Naive thymus-derived CD4-positive, alpha-beta T cell (primary cell): Measurements from ENCODE around the gene BHLHA15. TPM values are rescaled to one million over a fixed set of nuclear protein-coding genes. Genes with fewer than 3 reads are reported as not detected.

Source experiments
- ATAC-seq: fragments of 150-1000 bp; cut with Tn5 transposase; 2 replicates; pipeline ENCODE4 v1.10.0; 2021; ENCODE audit warnings: mild to moderate bottlenecking, moderate library complexity
- CTCF ChIA-PET: fragments of 350-600 bp; sonication (Branson Sonifier 250); formaldehyde crosslinking; loops from one replicate; lab custom pipeline; 2021; ENCODE audit warnings: antibody characterized with exemption; lab: Charles Lee
- POLR2A ChIA-PET: fragments of 350-600 bp; sonication (Branson Sonifier 250); formaldehyde crosslinking; loops from one replicate; lab custom pipeline; 2021; ENCODE audit warnings: antibody characterized with exemption, inconsistent platforms; lab: Charles Lee
- DNase-seq, 9 donors: peaks; one replicate each; pipeline versions ENCODE4 v3.0.0 to v3.0.0-alpha.2; 2020 to 2022; ENCODE audit warnings: mixed read lengths in 1 of 9
- H3K27ac ChIP-seq: one replicate; pipeline ENCODE4 v1.7.0; 2013; ENCODE audit warnings: mild to moderate bottlenecking, low read depth, low read length, moderate library complexity
- H3K27me3 ChIP-seq, 2 donors: one replicate each; pipeline ENCODE4 v1.7.0; 2013; ENCODE audit warnings: low read length in 2 of 2, mild to moderate bottlenecking in 2 of 2, moderate library complexity in 2 of 2; ENCODE audit not compliant: control insufficient read depth in 2 of 2, insufficient read depth in 2 of 2
- H3K36me3 ChIP-seq, 3 experiments: 1 replicate in 2 of 3; 2 replicates in 1 of 3; pipeline ENCODE4 v1.7.0; 2013; ENCODE audit warnings: low read length in 3 of 3, mild to moderate bottlenecking in 3 of 3, moderate library complexity in 1 of 3; ENCODE audit not compliant: insufficient read depth in 3 of 3, control insufficient read depth in 2 of 3
- H3K4me1 ChIP-seq, 2 donors: one replicate each; pipeline ENCODE4 v1.7.0; 2013; ENCODE audit warnings: low read length in 2 of 2, mild to moderate bottlenecking in 2 of 2, moderate library complexity in 1 of 2; ENCODE audit not compliant: control insufficient read depth in 2 of 2, insufficient read depth in 2 of 2
- H3K4me3 ChIP-seq: 2 replicates; pipeline ENCODE4 v1.7.0; 2013; ENCODE audit warnings: mild to moderate bottlenecking, low read length
- H3K9me3 ChIP-seq, 3 experiments: 1 replicate in 2 of 3; 2 replicates in 1 of 3; pipeline ENCODE4 v1.7.0; 2013; ENCODE audit warnings: low read length in 3 of 3; ENCODE audit not compliant: control insufficient read depth in 2 of 3
- H3K27ac Mint-ChIP-seq, 9 donors: one replicate each; pipeline ENCODE4 v1.8.0; 2020 to 2022; ENCODE audit warnings: mixed read lengths in 9 of 9, mild to moderate bottlenecking in 8 of 9, moderate library complexity in 5 of 9, inconsistent platforms in 2 of 9
- H3K27me3 Mint-ChIP-seq, 5 donors: one replicate each; pipeline ENCODE4 v1.8.0; 2021 to 2022; ENCODE audit warnings: mixed read lengths in 5 of 5, mild to moderate bottlenecking in 1 of 5
- H3K36me3 Mint-ChIP-seq, 5 donors: one replicate each; pipeline ENCODE4 v1.8.0; 2020 to 2022; ENCODE audit warnings: mixed read lengths in 5 of 5, mild to moderate bottlenecking in 3 of 5, inconsistent platforms in 1 of 5
- H3K4me1 Mint-ChIP-seq, 7 donors: one replicate each; pipeline ENCODE4 v1.8.0; 2020 to 2022; ENCODE audit warnings: mixed read lengths in 7 of 7, mild to moderate bottlenecking in 3 of 7, inconsistent platforms in 1 of 7
- H3K4me3 Mint-ChIP-seq, 10 donors: one replicate each; pipeline ENCODE4 v1.8.0; 2020 to 2022; ENCODE audit warnings: mild to moderate bottlenecking in 10 of 10, mixed read lengths in 10 of 10, moderate library complexity in 6 of 10, inconsistent platforms in 2 of 10
- H3K9me3 Mint-ChIP-seq, 11 donors: one replicate each; pipeline ENCODE4 v1.8.0; 2020 to 2022; ENCODE audit warnings: mixed read lengths in 11 of 11, mild to moderate bottlenecking in 4 of 11, inconsistent platforms in 1 of 11, moderate library complexity in 1 of 11
- intact Hi-C, 2 donors: fragments of 100-400 bp; cut with micrococcal nuclease; formaldehyde crosslinking; loops; one replicate each; pipeline ENCODE4 v1.15.1; 2023
- polyA plus RNA-seq, 2 donors: library from polyadenylated mRNA; unstranded; fragments of 300-500 nt; fragmentation: Illumina TruSeq; gene quantifications; one replicate each; pipeline ENCODE4 v1.2.3, GENCODE V29; 2021
- total RNA-seq, 6 experiments: library from RNA in 5 of 6; stranded (reverse) in 5 of 6; gene quantifications; 1 replicate in 5 of 6; 2 replicates in 1 of 6; pipeline ENCODE4 v1.2.3 and lab custom pipeline; 2021 to 2026

BHLHA15 gene
- total and polyA plus RNA-seq, 7 experiments from 2014 or later, result 0.39 to 0.80 TPM; not detected in 5

DNA sequence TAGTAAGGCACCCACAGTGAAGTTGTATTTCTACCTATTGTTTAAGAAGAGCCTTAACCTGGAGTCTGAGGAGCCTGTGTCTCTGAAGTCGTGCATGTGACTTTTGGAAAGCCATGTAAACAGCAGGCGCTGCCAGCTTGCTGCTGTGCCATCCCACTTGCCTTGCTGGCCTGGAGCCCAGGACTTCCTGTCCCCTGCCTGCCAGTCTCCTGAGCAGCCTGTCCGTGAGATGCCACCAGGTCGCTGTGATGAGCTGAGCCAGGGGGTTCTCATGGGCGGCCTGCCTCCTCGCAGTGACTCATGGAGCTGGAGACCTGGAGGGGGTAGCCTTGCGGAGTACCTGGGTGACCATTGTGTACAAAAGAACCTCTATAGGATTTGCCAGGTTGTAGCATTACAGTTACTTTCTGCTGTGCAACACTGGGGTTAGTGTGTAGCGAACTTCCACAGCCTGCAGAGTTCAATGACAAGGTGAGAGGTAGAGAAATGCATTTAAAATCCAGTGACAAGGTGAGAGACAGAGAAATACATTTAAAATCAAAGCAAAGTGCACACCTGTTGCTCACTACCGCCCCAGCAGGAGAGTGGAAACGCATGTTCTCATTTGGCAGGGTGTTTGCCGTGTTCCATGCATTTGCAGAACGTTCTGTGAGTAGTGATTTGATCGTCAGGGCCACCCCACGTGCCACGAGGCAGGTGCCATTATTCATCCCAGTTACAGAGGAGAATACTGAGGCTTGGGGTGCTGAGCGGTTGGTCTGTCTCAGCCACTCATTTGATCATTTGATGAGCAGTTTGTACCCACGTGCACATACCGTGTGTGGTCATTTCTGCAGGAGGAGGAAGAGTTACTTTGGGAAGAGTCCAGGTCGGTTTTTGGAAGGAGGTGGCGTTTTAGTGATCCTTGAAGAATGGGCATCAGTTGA lies 36.6 kb upstream of the BHLHA15 start:
- POLR2A ChIA-PET, result interaction anchor here (0.6 kb wide), 1 partner anchor 65 kb away, joined by 5 read pairs; no protein-coding TSS in a partner anchor
- DNase-seq, result no peak
- no peaks in the 10 kb centered on the region for H3K27me3 Mint-ChIP-seq
- no peak overlapping the region for H3K4me3 Mint-ChIP-seq
- intact Hi-C loops, result no loop called here
- Histone ChIP-seq H3K9me3 (no peaks in the 10 kb centered on the region), H3K4me1 (no peaks in the 10 kb centered on the region), H3K36me3 (peaks cover 0 to 53% (median 8%) of the 10 kb centered on the region in 3 experiments), H3K27me3 (no peaks in the 10 kb centered on the region), H3K4me3 (no peak overlapping the region), H3K27ac (no peak overlapping the region)
- H3K9me3 Mint-ChIP-seq, result peaks cover 0 to 2% (median 0%) of the 10 kb centered on the region in 11 donors
- peaks cover 0 to 5% (median 3%) of the 10 kb centered on the region in 7 donors for H3K4me1 Mint-ChIP-seq
- CTCF ChIA-PET, result interaction anchor here (1.0 to 1.2 kb wide), 2 partner anchors 8 to 69 kb away, joined by 3 read pairs; no protein-coding TSS in a partner anchor
- H3K27ac Mint-ChIP-seq, result no peak overlapping the region
- H3K36me3 Mint-ChIP-seq, result peaks cover 0 to 37% (median 14%) of the 10 kb centered on the region in 5 donors
- no peak for ATAC-seq

DNA sequence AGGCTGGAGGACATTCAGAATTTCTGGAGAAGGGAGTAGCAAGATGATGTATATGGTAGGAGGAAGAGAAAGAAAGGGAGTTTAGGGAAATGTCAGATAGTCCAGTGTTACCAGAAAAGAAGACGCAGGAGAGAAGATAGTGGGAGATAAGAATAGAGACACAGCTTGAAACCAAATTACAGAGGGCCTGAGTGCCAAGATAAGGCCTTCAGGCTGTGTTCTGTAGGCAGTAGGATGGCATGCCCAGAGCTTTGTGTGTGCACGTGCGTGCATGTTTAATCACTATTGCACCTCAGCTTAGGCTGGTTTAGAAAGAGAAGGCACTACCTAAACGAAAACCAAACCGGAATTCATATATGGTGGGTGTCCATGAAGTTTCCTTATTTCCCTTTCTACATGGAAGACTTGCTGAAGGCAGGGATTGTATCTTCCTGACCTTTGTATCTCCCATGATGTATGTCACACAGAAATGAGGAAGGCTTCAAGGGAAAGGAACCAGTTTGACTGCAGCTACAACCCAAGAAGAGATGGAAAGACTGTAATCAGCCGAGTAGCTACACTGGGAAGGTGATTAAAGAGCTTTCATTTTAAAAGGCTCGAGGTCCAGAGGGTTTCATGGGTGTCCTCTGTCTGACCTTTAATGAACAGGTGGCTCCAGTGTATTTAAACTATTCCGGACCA lies 35.8 kb upstream of the BHLHA15 start:
- Mint-ChIP-seq H3K27me3 (no peaks in the 10 kb centered on the region), H3K9me3 (peaks cover 0 to 2% (median 0%) of the 10 kb centered on the region in 11 donors), H3K36me3 (peaks cover 0 to 38% (median 15%) of the 10 kb centered on the region in 5 donors), H3K4me3 (no peak overlapping the region), H3K4me1 (peaks cover 0 to 5% (median 0%) of the 10 kb centered on the region in 7 donors), H3K27ac (no peak overlapping the region)
- CTCF ChIA-PET, result interaction anchor here (1.0 kb wide), 1 partner anchor 9 kb away, joined by 3 read pairs; no protein-coding TSS in a partner anchor
- intact Hi-C loops, result no loop called here
- Histone ChIP-seq H3K9me3 (no peaks in the 10 kb centered on the region), H3K27ac (no peak overlapping the region), H3K36me3 (peaks cover 0 to 56% (median 8%) of the 10 kb centered on the region in 3 experiments), H3K4me3 (no peak overlapping the region), H3K27me3 (no peaks in the 10 kb centered on the region), H3K4me1 (no peaks in the 10 kb centered on the region)
- ATAC-seq (no peak), DNase-seq (no peak)
- POLR2A ChIA-PET, result no interaction called here

DNA sequence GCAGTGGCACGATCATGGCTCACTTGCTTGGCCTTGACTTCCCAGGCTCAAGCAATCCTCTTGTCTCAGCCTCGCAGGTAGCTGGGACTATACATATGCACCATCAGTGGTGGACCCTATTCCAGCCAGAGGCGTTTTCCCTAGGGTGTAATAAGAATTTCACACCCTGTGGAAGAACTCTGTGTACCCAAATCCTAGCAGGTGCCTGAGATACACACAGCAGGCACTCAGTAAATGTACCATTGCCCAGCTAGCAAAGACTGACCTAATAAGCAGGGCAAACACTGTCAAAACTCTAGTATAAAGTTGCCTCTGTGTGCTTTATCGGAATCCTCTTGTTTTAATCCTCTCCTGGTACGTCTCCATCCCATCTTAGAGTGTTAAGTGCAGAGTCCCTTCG lies 33.7 kb upstream of the BHLHA15 start:
- Histone ChIP-seq H3K4me3 (no peak overlapping the region), H3K9me3 (no peaks in the 10 kb centered on the region), H3K27ac (no peak overlapping the region), H3K4me1 (no peaks in the 10 kb centered on the region), H3K27me3 (no peaks in the 10 kb centered on the region), H3K36me3 (peaks cover 0 to 41% (median 4%) of the 10 kb centered on the region in 3 experiments)
- ChIA-PET POLR2A (interaction anchor here (0.7 kb wide), 1 partner anchor 80 kb away, joined by 3 read pairs; no protein-coding TSS in a partner anchor), CTCF (interaction anchor here (1.9 kb wide), 1 partner anchor 9 kb away, joined by 9 read pairs; no protein-coding TSS in a partner anchor)
- Mint-ChIP-seq H3K36me3 (peaks cover 0 to 39% (median 17%) of the 10 kb centered on the region in 5 donors), H3K27ac (no peak overlapping the region), H3K4me1 (peaks cover 0 to 10% (median 0%) of the 10 kb centered on the region in 7 donors), H3K4me3 (no peak overlapping the region), H3K9me3 (peaks cover 0 to 2% (median 0%) of the 10 kb centered on the region in 11 donors), H3K27me3 (no peaks in the 10 kb centered on the region)
- ATAC-seq (no peak), DNase-seq (no peak)
- intact Hi-C loops, result no loop called here

DNA sequence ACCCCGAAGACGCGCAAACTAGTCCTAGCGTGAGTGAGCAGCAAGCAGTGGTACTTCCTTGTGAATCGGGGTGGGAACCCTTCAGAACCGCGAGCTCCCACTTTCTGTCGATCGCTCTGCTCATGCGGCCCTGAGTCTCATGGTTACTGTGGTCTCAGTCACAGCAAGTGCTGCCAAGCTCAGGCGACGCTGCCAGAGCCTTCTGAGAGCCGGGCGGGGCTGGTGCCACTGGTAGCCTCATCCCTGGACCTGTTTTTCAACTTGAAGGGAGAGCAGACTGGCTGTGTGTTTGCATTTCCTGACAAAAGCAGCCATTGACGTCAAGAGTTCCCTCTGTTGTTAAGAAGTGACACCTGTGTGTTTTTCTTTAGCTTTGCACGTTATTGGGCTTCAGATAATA lies 32.9 kb upstream of the BHLHA15 start:
- Histone ChIP-seq H3K4me1 (no peaks in the 10 kb centered on the region), H3K36me3 (peaks cover 0 to 37% (median 4%) of the 10 kb centered on the region in 3 experiments), H3K27me3 (no peaks in the 10 kb centered on the region), H3K27ac (no peak overlapping the region), H3K4me3 (no peak overlapping the region), H3K9me3 (no peaks in the 10 kb centered on the region)
- Mint-ChIP-seq H3K36me3 (peaks cover 2 to 41% (median 17%) of the 10 kb centered on the region in 5 donors), H3K4me1 (peaks cover 0 to 10% (median 0%) of the 10 kb centered on the region in 7 donors), H3K27ac (no peak overlapping the region), H3K27me3 (no peaks in the 10 kb centered on the region), H3K4me3 (no peak overlapping the region), H3K9me3 (peaks cover 0 to 2% (median 0%) of the 10 kb centered on the region in 11 donors)
- ATAC-seq (no peak), DNase-seq (no peak)
- CTCF ChIA-PET, result interaction anchor here (0.5 to 1.9 kb wide), 3 partner anchors 10 to 156 kb away, joined by 3 to 9 read pairs (median 3); no protein-coding TSS in a partner anchor
- intact Hi-C loops, result no loop called here
- POLR2A ChIA-PET, result no interaction called here

DNA sequence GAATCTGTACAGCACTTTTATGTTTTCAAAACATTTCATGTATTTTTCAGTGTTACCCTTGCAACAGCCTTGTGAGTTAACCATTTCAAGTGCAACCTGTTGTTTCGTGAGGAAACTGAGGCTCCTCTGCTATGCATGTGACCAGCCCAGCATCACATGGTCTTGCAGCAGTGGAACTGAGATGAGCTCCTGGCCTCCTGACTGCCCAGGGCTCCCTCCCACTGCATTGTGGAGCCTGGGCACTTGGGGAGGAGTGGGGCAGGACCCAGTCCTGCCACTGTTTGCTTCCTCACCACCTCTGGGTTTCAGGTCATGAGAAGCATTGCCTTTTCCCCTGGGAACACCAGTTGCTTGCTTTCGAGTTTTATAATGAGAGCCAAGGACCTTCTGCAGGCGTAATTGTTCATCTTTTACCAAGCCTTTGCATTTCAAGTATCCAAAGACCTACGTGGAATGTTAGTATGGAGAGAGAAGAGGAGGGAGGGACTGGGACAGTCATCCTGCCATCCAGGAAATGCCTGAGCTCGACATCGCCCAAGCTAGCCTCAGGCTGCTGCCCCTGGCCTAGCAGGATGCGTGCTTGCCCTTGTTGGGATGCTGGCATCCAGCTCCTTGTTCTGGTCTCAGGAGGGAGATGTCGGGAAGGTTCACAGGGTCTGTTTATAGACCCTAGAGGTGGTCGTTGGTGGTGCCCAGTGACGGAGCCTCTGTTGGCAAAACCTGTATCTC lies 32.3 kb upstream of the BHLHA15 start:
- Mint-ChIP-seq H3K27ac (no peak overlapping the region), H3K27me3 (no peaks in the 10 kb centered on the region), H3K4me3 (no peak overlapping the region), H3K9me3 (peaks cover 0 to 2% (median 0%) of the 10 kb centered on the region in 11 donors), H3K4me1 (peaks cover 0 to 10% (median 0%) of the 10 kb centered on the region in 7 donors), H3K36me3 (peaks cover 2 to 41% (median 17%) of the 10 kb centered on the region in 5 donors)
- H3K4me1 ChIP-seq, result no peaks in the 10 kb centered on the region
- peaks cover 0 to 37% (median 4%) of the 10 kb centered on the region in 3 experiments for H3K36me3 ChIP-seq
- no peaks in the 10 kb centered on the region for H3K9me3 ChIP-seq
- no peak overlapping the region for H3K4me3 ChIP-seq
- ChIA-PET POLR2A (no interaction called here), CTCF (interaction anchor here (0.5 to 2.6 kb wide), 4 partner anchors 10 to 157 kb away, joined by 3 to 13 read pairs (median 6); no protein-coding TSS in a partner anchor)
- ATAC-seq (no peak), DNase-seq (no peak)
- H3K27me3 ChIP-seq, result no peaks in the 10 kb centered on the region
- no peak overlapping the region for H3K27ac ChIP-seq
- intact Hi-C loops, result no loop called here

DNA sequence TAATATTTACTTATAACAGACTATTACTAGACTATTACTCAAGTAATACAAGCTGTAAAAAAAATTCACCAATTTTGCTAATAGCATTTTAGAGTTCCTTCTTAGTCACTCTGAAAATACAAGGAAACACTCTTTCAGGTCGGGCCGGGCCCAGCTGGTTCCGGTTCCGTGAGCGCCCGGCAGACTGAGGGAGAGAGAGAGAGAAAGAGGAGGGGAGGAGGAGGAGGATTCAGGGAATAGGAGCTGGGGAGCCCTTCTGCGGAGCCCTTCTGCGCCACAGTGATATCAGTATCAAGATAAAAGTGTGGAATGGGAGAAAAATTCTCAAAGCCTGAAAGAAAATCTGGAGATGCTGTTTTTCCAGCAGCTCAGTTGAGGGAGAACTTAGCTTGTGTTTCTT lies 30.5 kb upstream of the BHLHA15 start:
- DNase-seq (no peak), ATAC-seq (no peak)
- Histone ChIP-seq H3K4me1 (no peaks in the 10 kb centered on the region), H3K27me3 (no peaks in the 10 kb centered on the region), H3K4me3 (no peak overlapping the region), H3K27ac (no peak overlapping the region), H3K9me3 (no peaks in the 10 kb centered on the region), H3K36me3 (peaks cover 0 to 21% (median 0%) of the 10 kb centered on the region in 3 experiments)
- intact Hi-C loops, result no loop called here
- Mint-ChIP-seq H3K4me1 (peaks cover 0 to 10% (median 0%) of the 10 kb centered on the region in 7 donors), H3K36me3 (peaks cover under 1 to 31% (median 6%) of the 10 kb centered on the region in 5 donors), H3K27me3 (no peaks in the 10 kb centered on the region), H3K4me3 (no peak overlapping the region), H3K9me3 (no peaks in the 10 kb centered on the region), H3K27ac (peak overlapping the region in 1 of 9 donors; percentile 45)
- POLR2A ChIA-PET, result no interaction called here
- CTCF ChIA-PET, result interaction anchor here (2.6 kb wide), 1 partner anchor 12 kb away, joined by 13 read pairs; no protein-coding TSS in a partner anchor
